Fibroblast of villous mesenchyme (primary cell): ENCODE results near the gene ZNF337. TPM values are rescaled to one million over a fixed set of nuclear protein-coding genes. Genes with fewer than 3 reads are reported as not detected.

Experiments used
- DNase-seq: peaks from one replicate; pipeline ENCODE4 v3.0.0-alpha.2; 2010; ENCODE audit warnings: low read depth
- H3K4me3 ChIP-seq: 2 replicates; pipeline ENCODE4 v1.5.1; 2011; ENCODE audit warnings: low read depth, mild to moderate bottlenecking, low read length
- small RNA-seq: library from RNA; depleted of rRNA; stranded (forward); fragments of <200 nt; gene quantifications from one replicate; pipeline ENCODE3, GENCODE V24; 2012
- total RNA-seq: library from RNA; depleted of rRNA; stranded (reverse); fragments of >200 nt; gene quantifications from 2 replicates; pipeline ENCODE4 v1.2.3, GENCODE V29; 2012
- TF ChIP-seq, protein P1 (sequence below): IDR thresholded peaks from 2 replicates; pipeline ENCODE4 v1.5.1; 2012; ENCODE audit warnings: low read depth, mild to moderate bottlenecking, low read length; ENCODE audit not compliant: insufficient read depth

The ZNF337 gene
- total RNA-seq, 1 donor = 13.0 TPM

DNA sequence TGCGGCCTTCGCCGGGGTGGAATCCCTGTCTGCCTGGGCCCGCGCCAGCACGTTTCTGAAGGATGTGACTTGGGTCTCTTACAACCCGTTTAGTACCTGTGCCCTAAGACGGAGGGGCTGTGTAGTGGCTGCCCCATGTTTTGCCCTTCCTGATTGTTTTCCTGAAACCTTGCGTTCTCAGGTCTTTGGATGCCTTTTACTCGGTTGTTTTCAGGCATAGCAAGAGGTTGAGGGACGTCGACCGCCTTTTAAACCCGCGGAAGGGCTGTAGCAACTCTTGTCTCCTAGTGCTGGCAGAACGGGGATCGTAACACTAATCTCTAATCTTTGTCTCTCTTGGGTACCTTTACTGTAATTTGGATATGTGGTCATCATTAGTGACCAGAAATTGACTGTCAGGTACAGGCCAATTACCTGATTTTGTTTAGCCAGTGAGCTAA, 72.1 kb downstream of the ZNF337 start:
- no peak for DNase-seq
- TF ChIP-seq, protein P1, sequence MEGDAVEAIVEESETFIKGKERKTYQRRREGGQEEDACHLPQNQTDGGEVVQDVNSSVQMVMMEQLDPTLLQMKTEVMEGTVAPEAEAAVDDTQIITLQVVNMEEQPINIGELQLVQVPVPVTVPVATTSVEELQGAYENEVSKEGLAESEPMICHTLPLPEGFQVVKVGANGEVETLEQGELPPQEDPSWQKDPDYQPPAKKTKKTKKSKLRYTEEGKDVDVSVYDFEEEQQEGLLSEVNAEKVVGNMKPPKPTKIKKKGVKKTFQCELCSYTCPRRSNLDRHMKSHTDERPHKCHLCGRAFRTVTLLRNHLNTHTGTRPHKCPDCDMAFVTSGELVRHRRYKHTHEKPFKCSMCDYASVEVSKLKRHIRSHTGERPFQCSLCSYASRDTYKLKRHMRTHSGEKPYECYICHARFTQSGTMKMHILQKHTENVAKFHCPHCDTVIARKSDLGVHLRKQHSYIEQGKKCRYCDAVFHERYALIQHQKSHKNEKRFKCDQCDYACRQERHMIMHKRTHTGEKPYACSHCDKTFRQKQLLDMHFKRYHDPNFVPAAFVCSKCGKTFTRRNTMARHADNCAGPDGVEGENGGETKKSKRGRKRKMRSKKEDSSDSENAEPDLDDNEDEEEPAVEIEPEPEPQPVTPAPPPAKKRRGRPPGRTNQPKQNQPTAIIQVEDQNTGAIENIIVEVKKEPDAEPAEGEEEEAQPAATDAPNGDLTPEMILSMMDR = no peak
- H3K4me3 ChIP-seq = peak overlapping the region; percentile 84

Small RNAs within 50 kb of the gene (small RNA-seq; reads per million reads assigned to genes)
- gene RN7SL594P = not detected

Other genes starting within 250 kb of the ZNF337 start
- gene NINL, start 111.3 kb downstream of the ZNF337 start, total RNA-seq = 8.2 and 10.3 TPM in 2 replicates
- 8.7 and 16.8 TPM in 2 replicates for gene NANP, start 72.8 kb downstream of the ZNF337 start, total RNA-seq